Astrocyte (in vitro differentiated cells and primary cell): ENCODE data around the gene LRGUK.
"Not testable (repeated sequence)": the region's sequence is repeated elsewhere in the genome, so short reads cannot be mapped to it uniquely, and the experiment has no call there.

Experiments used
- CTCF ChIP-seq: IDR thresholded peaks from 2 replicates; pipeline ENCODE4 v1.5.1; 2011; ENCODE audit warnings: low read depth, mild to moderate bottlenecking, inconsistent platforms, low read length, moderate library complexity; ENCODE audit not compliant: insufficient read depth
- EZH2 ChIP-seq: IDR thresholded peaks from 2 replicates; pipeline ENCODE4 v1.6.1; 2012; ENCODE audit warnings: mild to moderate bottlenecking, low read length, inconsistent platforms; ENCODE audit not compliant: insufficient read depth

DNA sequence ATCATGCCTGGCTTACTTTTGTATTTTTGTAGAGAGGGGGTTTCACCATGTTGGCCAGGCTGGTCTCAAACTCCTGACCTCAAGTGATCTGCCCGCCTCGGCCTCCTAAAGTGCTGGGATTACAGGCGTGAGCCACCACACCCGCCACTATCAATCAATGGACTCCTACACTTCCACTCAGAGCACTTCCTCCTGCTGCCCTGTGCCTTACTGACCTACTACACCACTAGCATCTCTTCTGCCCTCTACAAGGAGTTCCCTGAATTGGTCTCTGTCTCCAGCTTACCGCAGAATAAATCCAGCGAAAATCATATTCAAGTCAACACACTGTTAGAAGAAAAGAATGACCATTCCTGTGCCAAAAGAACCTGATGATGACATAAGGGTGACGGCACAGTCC is 168.8 kb downstream of the LRGUK start:
- TF ChIP-seq EZH2, CTCF: not testable (repeated sequence)
